T-helper 2 cell (primary cell): ENCODE results near the gene UBXN11.
"Not testable (repeated sequence)": the region's sequence is repeated elsewhere in the genome, so short reads cannot be mapped to it uniquely, and the experiment has no call there.

ENCODE experiments used
- DNase-seq, 5 experiments: peaks; one replicate each; pipeline versions ENCODE4 v3.0.0 to v3.0.0-alpha.2; 2012 to 2022

UBXN11 gene

GRCh38 chr1:26305667-26306289, 658 bp downstream of the UBXN11 start:
- DNase-seq = no peak

GRCh38 chr1:26302733-26303405, 3.6 kb downstream of the UBXN11 start:
- DNase-seq = no peak

GRCh38 chr1:26300578-26301275, 5.7 kb downstream of the UBXN11 start:
- DNase-seq = no peak

- no peak for DNase-seq
Measured at GRCh38 chr1:26297791-26298124, 8.7 kb downstream of the UBXN11 start.

- DNase-seq = no peak
Measured at GRCh38 chr1:26297057-26297790, 9.2 kb downstream of the UBXN11 start.

- no peak for DNase-seq
Measured at GRCh38 chr1:26296340-26297056, 9.9 kb downstream of the UBXN11 start.

GRCh38 chr1:26295194-26296138, 11.0 kb downstream of the UBXN11 start:
- DNase-seq = no peak

GRCh38 chr1:26293911-26294463, 12.4 kb downstream of the UBXN11 start:
- no peak for DNase-seq

GRCh38 chr1:26292735-26293134, 13.7 kb downstream of the UBXN11 start:
- DNase-seq = not testable (repeated sequence)

GRCh38 chr1:26291939-26292338, 14.5 kb downstream of the UBXN11 start:
- no peak for DNase-seq

- DNase-seq = no peak
Measured at GRCh38 chr1:26291433-26291832, 15.0 kb downstream of the UBXN11 start.

GRCh38 chr1:26290882-26291261, 15.6 kb downstream of the UBXN11 start:
- no peak for DNase-seq

GRCh38 chr1:26290122-26290881, 16.1 kb downstream of the UBXN11 start:
- DNase-seq = peak in 2 of 5 experiments; percentile 41 to 66

GRCh38 chr1:26289158-26290059, 17.0 kb downstream of the UBXN11 start:
- DNase-seq = peak in 1 of 5 experiments; percentile 79

- DNase-seq = peak in 2 of 5 experiments; percentile 58 to 93
Measured at GRCh38 chr1:26288311-26288941, 18.0 kb downstream of the UBXN11 start.

- peak in 1 of 5 experiments; percentile 39 for DNase-seq
Measured at GRCh38 chr1:26287811-26288210, 18.6 kb downstream of the UBXN11 start.

- DNase-seq = peak in 3 of 5 experiments; percentile 66 to 97 (median 84)
Measured at GRCh38 chr1:26287033-26287711, 19.3 kb downstream of the UBXN11 start.

- no peak for DNase-seq
Measured at GRCh38 chr1:26286064-26286416, 20.4 kb downstream of the UBXN11 start.
